ENCODE data around the gene DDI2. TPM values are rescaled to one million over a fixed set of nuclear protein-coding genes. Genes with fewer than 3 reads are reported as not detected.

The DDI2 gene
- polyA plus RNA-seq, 1 donor from 2014 or later = 3.8 TPM

GRCh38 chr1:15626269-15626950, 9.2 kb downstream of the DDI2 start:
- TF ChIP-seq EZH2 (IDR thresholded peaks at IDR 0.05; ENCODE audit: borderline replicate concordance, insufficient read depth, low read length, poor library complexity, severe bottlenecking) (no peak), MXI1 (conservative IDR thresholded peaks at IDR 0.05; ENCODE audit: poor library complexity, severe bottlenecking) (no peak), SMC3 (conservative IDR thresholded peaks at IDR 0.05; ENCODE audit: poor library complexity) (no peak), POLR2AphosphoS5 (IDR thresholded peaks at IDR 0.05) (no peak), REST (IDR thresholded peaks at IDR 0.05; ENCODE audit: borderline replicate concordance) (no peak), CTCF (IDR thresholded peaks at IDR 0.05; ENCODE audit: poor library complexity, severe bottlenecking) (no peak), EP300 (conservative IDR thresholded peaks at IDR 0.05; ENCODE audit: poor library complexity, severe bottlenecking) (no peak), RAD21 (conservative IDR thresholded peaks at IDR 0.05) (no peak), TAF1 (IDR thresholded peaks at IDR 0.05; ENCODE audit: low read depth) (no peak)
- Histone ChIP-seq H3K27me3 (ENCODE audit: insufficient read depth, low read depth, low read length) (no peaks in the 10 kb centered on the region), H3K4me3 (ENCODE audit: low read length) (no peak overlapping the region)

GRCh38 chr1:15627343-15627988, 10.2 kb downstream of the DDI2 start:
- Histone ChIP-seq H3K27ac (ENCODE audit: low read length) (no peak overlapping the region), H3K27me3 (ENCODE audit: insufficient read depth, low read depth, low read length) (no peaks in the 10 kb centered on the region), H3K4me2 (ENCODE audit: low read length) (no peak overlapping the region), H3K9me2 (ENCODE audit: insufficient read depth, low read length) (no peaks in the 10 kb centered on the region), H3K4me3 (ENCODE audit: low read length) (no peak overlapping the region), H3K9ac (ENCODE audit: low read length) (no peak overlapping the region), H3K79me2 (replicated peaks; ENCODE audit: insufficient read depth, low read length) (peaks cover 24% of the 10 kb centered on the region), H3K36me3 (ENCODE audit: insufficient read depth, low read length) (no peaks in the 10 kb centered on the region), H3K9me3 (ENCODE audit: low read length) (no peaks in the 10 kb centered on the region), H2AFZ (ENCODE audit: low read depth, low read length) (no peak overlapping the region), H3F3A (ENCODE audit: insufficient read depth, low read length, poor library complexity, severe bottlenecking) (no peaks in the 10 kb centered on the region), H4K20me1 (ENCODE audit: insufficient read depth) (no peaks in the 10 kb centered on the region)
- TF ChIP-seq EP300 (conservative IDR thresholded peaks at IDR 0.05; ENCODE audit: poor library complexity, severe bottlenecking) (no peak), MXI1 (conservative IDR thresholded peaks at IDR 0.05; ENCODE audit: poor library complexity, severe bottlenecking) (no peak), RAD21 (conservative IDR thresholded peaks at IDR 0.05) (no peak), POLR2AphosphoS5 (IDR thresholded peaks at IDR 0.05) (no peak), SMC3 (conservative IDR thresholded peaks at IDR 0.05; ENCODE audit: poor library complexity) (no peak), REST (IDR thresholded peaks at IDR 0.05; ENCODE audit: borderline replicate concordance) (no peak), EZH2 (IDR thresholded peaks at IDR 0.05; ENCODE audit: borderline replicate concordance, insufficient read depth, low read length, poor library complexity, severe bottlenecking) (no peak)

More at GRCh38 chr1:15626269-15626950, 9.2 kb downstream of the DDI2 start:
- peaks cover 28% of the 10 kb centered on the region for H3K79me2 ChIP-seq (replicated peaks; ENCODE audit: insufficient read depth, low read length)
- no peak overlapping the region for H2AFZ ChIP-seq (ENCODE audit: low read depth, low read length)
- H3K9ac ChIP-seq (ENCODE audit: low read length) = no peak overlapping the region
- no peak overlapping the region for H3K27ac ChIP-seq (ENCODE audit: low read length)
- no peaks in the 10 kb centered on the region for H3F3A ChIP-seq (ENCODE audit: insufficient read depth, low read length, poor library complexity, severe bottlenecking)
- no peak overlapping the region for H3K4me2 ChIP-seq (ENCODE audit: low read length)
- H3K36me3 ChIP-seq (ENCODE audit: insufficient read depth, low read length) = no peaks in the 10 kb centered on the region
- no peaks in the 10 kb centered on the region for H3K9me2 ChIP-seq (ENCODE audit: insufficient read depth, low read length)
- no peaks in the 10 kb centered on the region for H3K9me3 ChIP-seq (ENCODE audit: low read length)
- no peaks in the 10 kb centered on the region for H4K20me1 ChIP-seq (ENCODE audit: insufficient read depth)

Data from neural cell (in vitro differentiated cells).